Measurements from ENCODE around the gene GSPT1.
"Not testable (repeated sequence)": the region's sequence is repeated elsewhere in the genome, so short reads cannot be mapped to it uniquely, and the experiment has no call there.

The GSPT1 gene

GRCh38 chr16:11857161-11857560, 58.6 kb downstream of the GSPT1 start:
- no peak for DNase-seq (ENCODE audit: low spot score)

GRCh38 chr16:11852092-11852809, 63.5 kb downstream of the GSPT1 start:
- DNase-seq (ENCODE audit: low spot score) = no peak

GRCh38 chr16:11851294-11852091, 64.3 kb downstream of the GSPT1 start, which contains the start of gene RSL1D1:
Gene RSL1D1, minus strand, starts transcription at chr16:11851542. Its CDS starts 30 bp downstream, at chr16:11851512.
- DNase-seq (ENCODE audit: low spot score) = peak; percentile 92

- DNase-seq (ENCODE audit: low spot score) = no peak
These were observed 66.9 kb downstream of the GSPT1 start for GRCh38 chr16:11848842-11849241.

GRCh38 chr16:11844499-11844898, 71.3 kb downstream of the GSPT1 start:
- DNase-seq (ENCODE audit: low spot score) = no peak

GRCh38 chr16:11843861-11844260, 71.9 kb downstream of the GSPT1 start:
- DNase-seq (ENCODE audit: low spot score) = peak; percentile 72

GRCh38 chr16:11843206-11843605, 72.5 kb downstream of the GSPT1 start:
- no peak for DNase-seq (ENCODE audit: low spot score)

- no peak for DNase-seq (ENCODE audit: low spot score)
These were observed 74.7 kb downstream of the GSPT1 start for GRCh38 chr16:11841026-11841425.

GRCh38 chr16:11836650-11837244, 79.0 kb downstream of the GSPT1 start:
- DNase-seq (ENCODE audit: low spot score) = peak; percentile 80

- peak; percentile 85 for DNase-seq (ENCODE audit: low spot score)
These were observed 79.7 kb downstream of the GSPT1 start for GRCh38 chr16:11835891-11836649.

GRCh38 chr16:11835309-11835708, 80.4 kb downstream of the GSPT1 start:
- no peak for DNase-seq (ENCODE audit: low spot score)

GRCh38 chr16:11833951-11834695, 81.6 kb downstream of the GSPT1 start:
- DNase-seq (ENCODE audit: low spot score) = no peak

GRCh38 chr16:11828696-11829095, 87.1 kb downstream of the GSPT1 start:
- DNase-seq (ENCODE audit: low spot score) = no peak

GRCh38 chr16:11825520-11826165, 90.1 kb downstream of the GSPT1 start:
- DNase-seq (ENCODE audit: low spot score) = not testable (repeated sequence)

GRCh38 chr16:11824362-11824761, 91.4 kb downstream of the GSPT1 start:
- no peak for DNase-seq (ENCODE audit: low spot score)

GRCh38 chr16:11823645-11824044, 92.1 kb downstream of the GSPT1 start:
- not testable (repeated sequence) for DNase-seq (ENCODE audit: low spot score)

GRCh38 chr16:11819798-11820197, 96.0 kb downstream of the GSPT1 start:
- no peak for DNase-seq (ENCODE audit: low spot score)

GRCh38 chr16:11818970-11819369, 96.8 kb downstream of the GSPT1 start:
- not testable (repeated sequence) for DNase-seq (ENCODE audit: low spot score)

All from cerebellar cortex (tissue), 1 donor.